HG03139 (cell line): ENCODE measurements around the gene BCAP29.
A peak's percentile ranks its signal among the peaks of the same experiment; 100 is the strongest.
"Not testable (repeated sequence)": the region's sequence is repeated elsewhere in the genome, so short reads cannot be mapped to it uniquely, and the experiment has no call there.

Experiments used
- ATAC-seq: cut with Tn5 transposase; IDR thresholded peaks from one replicate; pipeline ENCODE4 v1.9.1; 2021; ENCODE audit not compliant: unreplicated experiment

Gene BCAP29

DNA sequence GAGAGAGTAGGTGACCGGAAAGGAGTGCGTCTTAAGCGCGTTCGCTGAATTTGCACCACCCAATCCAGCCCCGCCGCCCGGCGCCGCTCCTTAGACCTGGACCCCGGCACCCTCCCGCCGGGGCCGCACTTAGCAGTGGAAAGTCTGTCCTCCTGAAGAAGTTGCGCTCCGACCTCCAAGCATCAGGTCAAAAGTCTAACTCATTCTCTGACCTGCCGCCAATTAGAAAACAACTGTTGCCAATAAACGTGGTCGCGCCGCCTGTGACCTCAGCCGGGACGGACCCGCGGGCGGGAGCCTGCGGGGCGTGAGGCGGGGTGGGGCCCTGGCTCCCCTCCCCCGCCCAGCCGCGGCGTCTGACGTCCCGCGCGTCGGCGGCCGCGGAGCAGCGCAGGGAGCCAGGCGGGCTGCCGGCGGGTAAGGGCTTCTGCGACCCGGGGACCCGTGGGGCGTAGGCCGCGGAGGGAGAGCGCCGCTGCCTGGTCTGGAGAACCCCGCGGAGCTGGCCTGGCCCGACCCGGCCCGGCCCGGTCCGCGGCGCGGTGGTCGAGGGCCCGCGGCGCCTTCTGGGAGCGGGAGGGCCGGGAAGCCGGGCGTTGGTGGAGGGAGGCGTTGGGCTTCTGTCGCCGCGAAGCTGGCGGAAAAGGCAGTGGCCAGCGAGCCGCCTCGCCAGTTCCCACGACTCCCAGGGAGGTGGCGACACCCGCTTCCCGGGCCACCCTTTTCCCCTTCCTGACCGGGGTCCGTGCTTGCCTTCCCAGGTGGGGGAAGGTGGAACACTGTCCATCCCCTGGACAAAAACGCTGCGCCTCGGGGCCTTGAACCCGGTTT is at the start of gene BCAP29:
Gene BCAP29, plus strand, starts transcription at position 362 of the 831 bp plus-strand sequence. CDS start 527 bp downstream, outside the sequence.
- ATAC-seq = peak; percentile 86

GRCh38 chr7:107530751-107531150 is 49.3 kb upstream of the BCAP29 start:
- no peak for ATAC-seq

DNA sequence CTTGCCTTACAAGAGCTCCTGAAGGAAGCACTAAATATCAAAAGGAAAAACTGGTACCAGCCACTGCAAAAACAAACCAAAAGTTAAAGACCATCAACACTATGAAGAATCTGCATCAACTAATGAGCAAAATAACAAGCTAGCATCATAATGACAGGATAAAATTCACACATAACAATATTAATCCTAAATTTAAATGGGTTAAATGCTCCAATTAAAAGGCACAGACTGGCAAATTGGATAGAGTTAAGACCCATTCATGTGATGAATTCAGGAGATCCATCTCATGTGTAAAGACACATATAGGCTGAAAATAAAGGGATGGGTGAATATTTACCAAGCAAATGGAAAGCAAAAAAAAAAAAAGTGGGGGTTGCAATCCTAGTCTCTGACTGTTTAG is 45.9 kb upstream of the BCAP29 start:
- no peak for ATAC-seq

DNA sequence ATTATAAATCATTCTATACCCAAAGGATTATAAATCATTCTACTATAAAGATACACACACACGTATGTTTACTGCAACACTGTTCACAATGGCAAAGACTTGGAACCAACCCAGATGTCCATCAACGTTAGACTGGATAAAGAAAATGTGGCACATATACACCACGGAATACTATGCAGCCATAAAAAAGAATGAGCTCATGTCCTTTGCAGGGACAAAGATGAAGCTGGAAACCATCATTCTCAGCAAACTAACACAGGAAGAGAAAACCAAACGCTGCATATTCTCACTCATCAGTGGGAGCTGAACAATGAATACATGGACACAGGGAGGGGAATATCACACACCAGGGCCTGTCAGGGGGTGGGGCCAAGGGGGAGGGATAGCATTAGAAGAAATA is 42.8 kb upstream of the BCAP29 start:
- ATAC-seq = not testable (repeated sequence)

DNA sequence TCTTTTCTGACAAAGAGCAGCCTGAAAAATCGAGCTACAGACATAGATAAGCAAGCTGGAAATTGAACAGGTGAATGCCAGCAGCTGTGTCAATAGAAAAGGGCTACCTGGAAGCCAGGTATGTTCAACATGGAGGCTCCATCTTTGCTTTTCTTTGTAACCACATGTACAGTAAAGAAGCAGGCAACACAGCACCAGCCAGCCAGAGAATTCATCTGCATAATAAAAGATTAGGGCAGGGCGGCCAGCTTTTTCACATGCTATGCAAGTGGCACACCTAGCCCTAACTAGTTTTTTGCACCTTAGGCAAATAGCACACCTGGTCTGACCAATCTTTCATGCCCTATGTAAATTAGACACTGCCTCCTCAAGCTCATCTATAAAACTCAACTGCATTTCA is 42.0 kb upstream of the BCAP29 start:
- ATAC-seq = no peak

- ATAC-seq = no peak
These were observed 36.6 kb upstream of the BCAP29 start for GRCh38 chr7:107543338-107543993.

DNA sequence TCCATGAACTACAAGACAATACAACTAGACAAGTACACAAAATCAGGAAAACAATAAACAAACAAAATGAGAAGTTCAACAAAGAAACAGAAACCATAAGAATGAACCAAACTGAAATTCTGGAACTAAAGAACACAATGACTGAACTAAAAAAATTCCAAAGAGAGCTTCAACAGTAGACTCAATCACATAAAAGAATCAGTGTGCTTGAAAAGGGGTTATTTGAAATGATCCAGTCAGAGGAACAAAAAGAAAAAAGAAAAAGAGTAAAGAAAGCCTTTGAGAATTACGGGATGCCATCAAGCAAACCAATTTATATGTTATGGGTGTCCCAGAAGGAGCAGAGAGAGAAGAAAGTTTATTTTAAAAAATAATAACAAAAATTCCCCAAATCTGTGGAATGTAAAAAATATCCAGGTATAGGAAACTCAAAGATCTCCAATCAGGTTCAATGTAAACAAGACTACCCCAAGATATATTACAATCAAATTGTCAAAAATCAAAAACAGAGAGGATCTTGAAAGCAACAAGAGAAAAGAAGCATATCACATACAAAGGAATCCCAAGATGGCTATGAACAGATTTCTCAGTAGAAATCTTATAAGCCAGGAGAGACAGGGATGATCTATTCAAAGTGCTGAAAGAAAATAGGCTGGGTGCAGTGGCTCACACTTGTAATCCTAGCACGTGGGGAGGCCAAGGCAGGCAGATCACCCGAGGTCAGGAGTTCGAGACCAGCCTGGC is 35.0 kb upstream of the BCAP29 start:
- ATAC-seq = no peak

GRCh38 chr7:107551936-107552335 is 28.1 kb upstream of the BCAP29 start:
- ATAC-seq = no peak

DNA sequence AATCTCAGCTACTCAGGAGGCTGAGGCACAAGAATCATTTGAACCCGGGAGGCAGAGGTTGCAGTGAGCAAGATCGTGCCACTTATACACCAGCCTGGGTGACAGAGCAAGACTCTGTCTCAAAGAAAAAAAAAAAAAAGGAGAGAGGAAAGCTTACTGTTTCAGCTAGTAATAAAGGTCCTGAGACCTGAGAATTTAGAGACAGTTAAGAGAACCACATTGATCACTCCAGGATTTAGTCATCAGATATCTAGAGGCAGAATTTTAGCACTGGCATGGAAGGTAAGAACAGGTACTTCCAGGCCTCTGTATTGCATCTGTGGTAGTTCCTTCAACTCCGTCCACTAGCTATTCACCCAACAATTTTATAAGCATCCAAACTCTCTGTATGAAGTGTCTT is 24.2 kb upstream of the BCAP29 start:
- ATAC-seq = no peak

- ATAC-seq = no peak
These were observed 20.2 kb upstream of the BCAP29 start for GRCh38 chr7:107559864-107560263.

- ATAC-seq = no peak
These were observed 19.0 kb upstream of the BCAP29 start for GRCh38 chr7:107560898-107561516.

- peak; percentile 56 for ATAC-seq
These were observed 16.8 kb upstream of the BCAP29 start for GRCh38 chr7:107563081-107563774.

GRCh38 chr7:107563775-107564552 is 16.1 kb upstream of the BCAP29 start, which contains the start of the genes COG5 and DUS4L:
COG5 (minus strand) TSS chr7:107563920; CDS start chr7:107563896, 24 bp downstream.
DUS4L (plus strand) TSS chr7:107563971; CDS start chr7:107567071, 3,100 bp downstream.
- peak; percentile 93 for ATAC-seq

GRCh38 chr7:107564553-107565298 is 15.3 kb upstream of the BCAP29 start:
- ATAC-seq = no peak

GRCh38 chr7:107570298-107570697 is 9.7 kb upstream of the BCAP29 start:
- no peak for ATAC-seq

DNA sequence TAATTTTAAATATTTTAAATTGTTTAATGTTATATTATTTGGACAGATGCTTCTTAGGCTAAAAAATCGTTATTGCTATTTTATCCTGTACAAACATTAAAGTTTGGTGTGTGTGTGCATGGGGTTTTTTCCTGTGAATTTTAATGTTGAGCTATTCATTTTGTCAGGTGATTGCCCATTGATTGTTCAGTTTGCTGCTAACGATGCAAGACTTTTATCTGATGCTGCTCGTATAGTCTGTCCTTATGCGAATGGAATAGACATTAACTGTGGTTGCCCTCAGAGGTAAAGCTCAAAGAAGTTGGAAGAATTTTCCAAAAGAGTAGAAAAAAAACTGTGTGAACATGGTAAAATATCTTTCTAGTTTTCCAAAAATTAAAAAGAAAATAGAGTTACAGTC is 6.5 kb upstream of the BCAP29 start:
- no peak for ATAC-seq

DNA sequence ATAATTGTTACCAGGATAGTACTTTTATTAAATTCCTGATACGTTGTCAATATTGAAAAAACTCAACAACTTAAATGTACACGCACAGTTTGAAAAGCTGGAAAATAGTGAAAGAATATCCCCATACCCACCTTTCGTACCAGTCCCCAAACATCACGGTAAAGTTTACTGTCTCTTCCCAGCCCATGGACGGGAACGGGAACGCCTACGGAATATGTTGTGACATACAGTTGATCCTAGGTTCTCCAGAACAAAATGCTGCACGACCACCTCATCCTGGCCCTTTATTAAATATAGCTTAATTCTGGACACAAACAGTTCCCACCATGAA is 527 bp upstream of the BCAP29 start:
- ATAC-seq = no peak

- no peak for ATAC-seq
These were observed 804 bp downstream of the BCAP29 start for GRCh38 chr7:107580716-107581383.
